ENCODE results near the gene POU3F3.

The POU3F3 gene

DNA sequence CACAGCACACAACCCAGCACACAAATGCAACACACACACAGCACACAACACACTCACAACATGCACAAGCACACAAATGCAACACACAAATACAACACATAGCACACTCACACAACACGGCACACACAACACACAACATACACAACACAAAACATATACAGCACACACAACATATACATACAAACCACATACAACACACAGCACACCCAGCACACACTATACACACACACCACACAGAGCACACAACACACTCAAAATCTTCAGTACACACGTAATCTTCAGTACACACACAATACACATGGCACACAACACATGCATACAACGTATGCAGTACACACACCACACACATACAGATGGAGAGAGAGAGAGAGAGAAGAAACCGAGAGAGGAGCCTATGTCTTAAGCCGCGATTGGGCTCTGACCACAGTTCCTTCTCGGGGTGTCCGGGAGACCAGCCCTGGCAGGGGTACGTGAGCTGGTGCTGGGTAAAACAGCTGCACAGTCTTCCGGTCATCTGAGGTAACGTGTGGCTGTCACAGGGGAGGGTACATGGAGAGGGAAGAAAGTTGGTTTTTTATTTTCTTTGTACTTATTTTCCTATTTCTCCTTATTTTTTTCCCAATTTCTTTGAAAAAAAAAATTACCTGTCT is 25.1 kb downstream of the POU3F3 start:
- DNase-seq, result no peak

- no peak for DNase-seq
Observed at GRCh38 chr2:104880076-104880475, 26.2 kb downstream of the POU3F3 start.

DNA sequence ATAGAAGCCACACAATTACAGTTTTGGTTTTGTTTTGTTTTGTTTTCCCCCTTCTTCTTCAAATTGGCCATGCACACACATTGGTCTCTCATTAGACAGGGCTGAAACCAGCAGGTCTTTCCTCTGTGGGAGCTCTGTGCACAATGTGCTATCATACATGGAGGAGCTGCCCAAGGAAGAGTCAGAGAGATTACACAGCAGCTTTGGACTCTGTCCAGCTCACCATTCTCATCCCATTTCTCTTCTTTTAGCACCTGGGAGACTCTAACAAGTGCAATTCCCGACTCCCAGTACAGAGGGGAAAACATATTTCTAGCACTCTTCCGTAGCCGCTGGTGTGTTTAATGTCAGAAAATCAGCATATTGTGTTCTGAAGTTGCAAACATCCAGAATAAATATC is 29.4 kb downstream of the POU3F3 start:
- DNase-seq, result no peak

- DNase-seq, result no peak
Observed at GRCh38 chr2:104885119-104885782, 31.3 kb downstream of the POU3F3 start.

DNA sequence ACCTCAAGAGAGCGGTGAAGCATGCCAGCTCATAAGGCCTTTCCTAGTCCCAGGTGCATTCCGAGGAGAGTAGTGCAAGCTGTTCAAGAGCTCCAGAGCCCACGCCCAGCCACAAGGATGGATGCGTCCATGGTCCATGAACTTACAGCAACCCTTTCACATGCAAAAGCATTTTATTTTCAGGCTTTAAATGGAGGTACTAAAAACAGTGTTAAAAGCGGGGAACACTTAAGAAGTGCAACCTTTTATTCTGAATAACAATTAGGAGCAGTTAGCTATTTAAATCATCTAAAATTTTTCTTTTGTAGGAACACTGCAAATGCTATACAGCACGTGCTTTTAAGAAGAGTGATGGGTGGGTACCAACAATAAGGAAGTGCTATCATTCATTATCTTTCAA is 33.8 kb downstream of the POU3F3 start:
- no peak for DNase-seq

DNA sequence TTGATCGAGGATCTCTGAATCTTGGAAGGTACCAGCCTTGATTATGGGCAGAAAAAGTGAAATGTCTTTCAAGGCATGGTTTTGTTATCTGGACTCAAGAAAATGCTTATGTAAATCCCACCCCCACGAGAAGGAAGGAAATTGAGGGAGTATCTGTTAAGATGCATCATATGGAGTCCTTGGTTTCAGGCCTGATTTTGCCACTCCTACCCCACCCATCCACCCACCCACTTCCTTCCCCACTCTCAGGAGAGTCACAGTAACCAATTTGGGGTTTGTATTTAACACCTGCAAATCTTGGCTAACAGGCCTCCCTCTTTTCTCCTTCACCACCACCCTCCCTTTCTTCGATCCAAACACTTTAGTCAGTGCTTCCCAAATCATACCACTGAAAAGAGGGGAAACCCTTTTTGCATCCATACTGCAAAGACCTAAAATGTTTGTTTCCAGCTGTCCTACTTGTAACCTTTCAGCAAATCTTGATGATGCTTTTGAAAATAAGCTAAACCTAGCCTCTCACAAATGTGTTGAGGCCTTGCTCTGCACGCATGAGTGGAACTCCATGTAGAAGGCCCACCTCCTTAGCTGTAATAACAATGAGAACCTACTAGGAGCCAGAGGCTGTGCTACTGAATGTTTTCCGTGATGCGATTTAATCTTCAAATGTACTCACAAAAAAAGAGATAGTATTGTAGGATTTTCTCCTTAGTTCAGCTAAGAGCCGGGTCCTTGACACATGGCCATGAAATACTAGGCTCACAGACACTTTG is 34.8 kb downstream of the POU3F3 start:
- no peak for DNase-seq

GRCh38 chr2:104889291-104889959 is 35.5 kb downstream of the POU3F3 start:
- no peak for DNase-seq

DNA sequence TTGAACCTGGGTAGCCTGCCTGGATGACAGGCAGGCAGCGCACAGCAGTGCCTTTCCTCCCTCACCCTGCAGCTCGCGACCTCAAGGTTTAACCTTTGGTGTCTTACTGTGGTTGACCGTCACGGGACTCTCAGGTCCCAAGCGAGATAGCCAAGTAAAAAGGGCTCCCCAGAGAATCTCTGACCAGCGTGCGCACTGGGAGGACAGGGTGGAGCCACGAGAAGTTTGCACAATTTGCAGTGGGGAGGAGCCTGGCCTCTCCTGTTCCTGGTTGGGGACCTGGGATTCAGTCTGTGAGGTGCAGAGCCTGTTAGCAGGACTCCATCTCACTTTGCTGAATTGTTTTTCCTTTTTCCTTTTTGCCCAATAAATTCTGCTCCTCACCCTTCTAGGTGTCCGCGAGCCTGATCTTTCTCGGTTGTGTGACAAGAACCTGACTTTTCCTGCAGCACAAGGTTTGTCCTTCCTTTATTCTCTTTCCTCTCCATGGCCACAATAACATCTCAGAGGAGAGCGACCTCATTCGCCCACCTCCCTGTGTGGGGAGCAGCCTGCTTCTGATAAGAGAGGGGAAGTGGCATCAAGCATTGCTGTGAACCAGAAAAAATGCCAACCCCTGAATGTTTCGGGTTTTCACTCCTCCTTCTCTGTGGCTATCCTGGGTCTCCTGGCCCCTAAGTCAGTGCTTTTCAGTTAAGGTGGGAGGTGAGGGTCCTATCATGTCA is 36.2 kb downstream of the POU3F3 start:
- no peak for DNase-seq

GRCh38 chr2:104890685-104891069 is 36.8 kb downstream of the POU3F3 start:
- no peak for DNase-seq

GRCh38 chr2:104891145-104891544 is 37.2 kb downstream of the POU3F3 start:
- DNase-seq, result no peak

- DNase-seq, result no peak
Observed at GRCh38 chr2:104896446-104896845, 42.5 kb downstream of the POU3F3 start.

DNA sequence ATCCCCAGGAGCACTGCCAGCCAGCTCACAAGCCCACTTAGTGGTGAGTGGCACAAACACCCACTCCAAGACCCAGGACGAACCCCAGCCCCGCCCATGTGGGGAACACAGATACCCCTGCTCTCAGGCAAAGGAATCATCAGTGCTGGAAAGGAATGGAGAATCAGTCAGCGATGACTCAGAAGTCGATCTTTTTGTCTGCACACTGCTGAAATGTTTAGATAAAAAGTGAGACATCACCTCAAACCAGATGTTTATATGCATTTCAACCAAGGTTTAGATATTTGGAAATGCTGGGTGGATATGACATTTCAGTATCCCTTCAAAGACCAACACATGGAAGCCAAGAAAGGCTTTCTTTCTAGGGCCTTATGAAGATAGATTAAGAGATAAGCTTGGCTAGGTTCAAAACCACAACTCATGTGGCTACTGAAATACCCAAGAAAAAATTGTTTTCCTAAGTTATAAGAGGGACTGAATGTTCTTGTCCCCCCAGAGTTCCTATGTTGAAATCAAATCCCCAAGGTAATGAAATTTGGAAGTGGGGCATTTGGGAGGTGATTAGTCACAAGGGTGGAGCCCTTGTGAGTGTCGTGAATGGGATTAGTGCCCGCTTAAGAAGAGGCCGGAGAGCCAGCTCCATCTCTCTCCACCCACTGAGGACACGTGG is 43.7 kb downstream of the POU3F3 start:
- DNase-seq, result no peak

GRCh38 chr2:104900608-104901007 is 46.7 kb downstream of the POU3F3 start:
- DNase-seq, result no peak

GRCh38 chr2:104901037-104901881 is 47.3 kb downstream of the POU3F3 start:
- DNase-seq, result peak; percentile 44

GRCh38 chr2:104902317-104902716 is 48.4 kb downstream of the POU3F3 start:
- no peak for DNase-seq
